Large intestine (tissue), 3 donors: ENCODE results near the gene PDIA5. TPM values are rescaled to one million over a fixed set of nuclear protein-coding genes. Genes with fewer than 3 reads are reported as not detected.
"Not testable (repeated sequence)": the region's sequence is repeated elsewhere in the genome, so short reads cannot be mapped to it uniquely, and the experiment has no call there.

Source experiments
- DNase-seq, 2 donors: peaks; one replicate each; pipeline versions ENCODE4 v3.0.0 to v3.0.0-alpha.2; 2013
- H3K27ac ChIP-seq: one replicate; pipeline ENCODE4 v1.5.1; 2013; ENCODE audit warnings: low read length
- H3K27me3 ChIP-seq: 2 replicates; pipeline ENCODE4 v1.6.1; 2013; ENCODE audit warnings: low read length; ENCODE audit not compliant: control insufficient read depth, insufficient read depth
- H3K36me3 ChIP-seq: 2 replicates; pipeline ENCODE4 v1.6.1; 2013; ENCODE audit warnings: low read length; ENCODE audit not compliant: control insufficient read depth, insufficient read depth
- H3K4me1 ChIP-seq: one replicate; pipeline ENCODE4 v1.6.1; 2013; ENCODE audit warnings: low read length; ENCODE audit not compliant: control insufficient read depth, insufficient read depth
- H3K4me3 ChIP-seq: one replicate; pipeline ENCODE4 v1.5.1; 2013; ENCODE audit warnings: low read length
- H3K9me3 ChIP-seq: one replicate; pipeline ENCODE4 v1.6.1; 2013; ENCODE audit warnings: mild to moderate bottlenecking, low read depth, low read length, moderate library complexity; ENCODE audit not compliant: control insufficient read depth
- WGBS: methylation state at CpG from one replicate; pipeline ENCODE4 v1.1.5; 2013; ENCODE audit warnings: low lambda C conversion rate; ENCODE audit not compliant: insufficient coverage; 5-methylcytosine and 5-hydroxymethylcytosine counted together
- polyA plus RNA-seq: library from polyadenylated mRNA; unstranded; fragments of 120-200 nt; gene quantifications from one replicate; pipeline ENCODE4 v1.2.1, GENCODE V29; 2013

PDIA5 gene
- polyA plus RNA-seq, 1 donor: 39.6 TPM

- DNase-seq: no peak
- H3K36me3 ChIP-seq: peaks cover 62% of the 10 kb centered on the region
- H3K27ac ChIP-seq: no peak overlapping the region
- WGBS: no CpG with 5 or more reads among the region's 10 CpGs
- H3K4me3 ChIP-seq: no peak overlapping the region
- H3K27me3 ChIP-seq: no peaks in the 10 kb centered on the region
- peaks cover 5% of the 10 kb centered on the region for H3K9me3 ChIP-seq
- H3K4me1 ChIP-seq: peaks cover 4% of the 10 kb centered on the region
Observed at GRCh38 chr3:123147754-123148535, 81.1 kb downstream of the PDIA5 start.

DNA sequence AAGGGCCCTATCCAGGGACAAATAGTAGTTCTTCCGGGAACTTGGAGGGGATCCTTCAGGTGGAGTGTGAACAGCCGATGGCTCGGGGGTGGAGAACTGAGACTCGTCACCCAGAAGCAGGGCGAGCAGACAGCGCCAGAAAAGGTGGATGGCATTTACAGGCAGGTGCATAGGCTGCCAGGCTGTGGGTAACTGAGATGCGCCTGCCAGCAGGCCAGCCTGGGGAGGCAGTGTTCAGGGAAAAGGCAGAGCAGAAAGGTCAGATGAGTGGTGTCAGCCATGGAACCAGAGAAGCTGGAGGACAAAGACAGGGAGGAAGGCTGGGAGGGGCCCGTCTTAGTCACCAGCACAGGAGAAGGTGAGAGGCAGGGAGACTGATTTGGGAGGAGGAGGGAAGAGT lies 81.9 kb downstream of the PDIA5 start:
- Histone ChIP-seq H3K36me3 (peaks cover 62% of the 10 kb centered on the region), H3K27me3 (no peaks in the 10 kb centered on the region), H3K4me3 (no peak overlapping the region), H3K27ac (no peak overlapping the region), H3K4me1 (no peaks in the 10 kb centered on the region), H3K9me3 (peaks cover 5% of the 10 kb centered on the region)
- no peak for DNase-seq
- WGBS: no CpG with 5 or more reads among the region's 8 CpGs

- no peak overlapping the region for H3K4me3 ChIP-seq
- no peak for DNase-seq
- H3K9me3 ChIP-seq: peaks cover 5% of the 10 kb centered on the region
- H3K36me3 ChIP-seq: peaks cover 64% of the 10 kb centered on the region
- no peak overlapping the region for H3K27ac ChIP-seq
- H3K27me3 ChIP-seq: no peaks in the 10 kb centered on the region
- 100% methylated on average over 1 of the region's 3 CpGs for WGBS
- H3K4me1 ChIP-seq: no peaks in the 10 kb centered on the region
Observed at GRCh38 chr3:123149525-123149924, 82.7 kb downstream of the PDIA5 start.

- WGBS: no CpG with 5 or more reads among the region's 15 CpGs
- Histone ChIP-seq H3K36me3 (peaks cover 67% of the 10 kb centered on the region), H3K4me1 (no peaks in the 10 kb centered on the region), H3K27ac (no peak overlapping the region), H3K27me3 (no peaks in the 10 kb centered on the region), H3K9me3 (peaks cover 5% of the 10 kb centered on the region), H3K4me3 (no peak overlapping the region)
- no peak for DNase-seq
Observed at GRCh38 chr3:123150449-123151215, 83.8 kb downstream of the PDIA5 start.

- peaks cover 5% of the 10 kb centered on the region for H3K9me3 ChIP-seq
- H3K27ac ChIP-seq: no peak overlapping the region
- DNase-seq: no peak
- no peaks in the 10 kb centered on the region for H3K27me3 ChIP-seq
- no peak overlapping the region for H3K4me3 ChIP-seq
- WGBS: no CpG with 5 or more reads among the region's 7 CpGs
- H3K36me3 ChIP-seq: peaks cover 67% of the 10 kb centered on the region
- no peaks in the 10 kb centered on the region for H3K4me1 ChIP-seq
Observed at GRCh38 chr3:123151251-123151705, 84.5 kb downstream of the PDIA5 start.

GRCh38 chr3:123151853-123152420 lies 85.1 kb downstream of the PDIA5 start:
- not testable (repeated sequence) for H3K4me1 ChIP-seq, H3K4me3 ChIP-seq, DNase-seq, H3K27ac ChIP-seq, H3K9me3 ChIP-seq, H3K27me3 ChIP-seq
- WGBS: 0% methylated on average over 1 of the region's 3 CpGs
- H3K36me3 ChIP-seq: peaks cover 68% of the 10 kb centered on the region

- Histone ChIP-seq H3K27me3 (no peaks in the 10 kb centered on the region), H3K36me3 (peaks cover 66% of the 10 kb centered on the region), H3K27ac (no peak overlapping the region), H3K9me3 (peaks cover 5% of the 10 kb centered on the region), H3K4me3 (no peak overlapping the region), H3K4me1 (no peaks in the 10 kb centered on the region)
- no CpG with 5 or more reads among the region's 3 CpGs for WGBS
- DNase-seq: no peak
Observed at GRCh38 chr3:123152687-123153086, 85.9 kb downstream of the PDIA5 start.

DNA sequence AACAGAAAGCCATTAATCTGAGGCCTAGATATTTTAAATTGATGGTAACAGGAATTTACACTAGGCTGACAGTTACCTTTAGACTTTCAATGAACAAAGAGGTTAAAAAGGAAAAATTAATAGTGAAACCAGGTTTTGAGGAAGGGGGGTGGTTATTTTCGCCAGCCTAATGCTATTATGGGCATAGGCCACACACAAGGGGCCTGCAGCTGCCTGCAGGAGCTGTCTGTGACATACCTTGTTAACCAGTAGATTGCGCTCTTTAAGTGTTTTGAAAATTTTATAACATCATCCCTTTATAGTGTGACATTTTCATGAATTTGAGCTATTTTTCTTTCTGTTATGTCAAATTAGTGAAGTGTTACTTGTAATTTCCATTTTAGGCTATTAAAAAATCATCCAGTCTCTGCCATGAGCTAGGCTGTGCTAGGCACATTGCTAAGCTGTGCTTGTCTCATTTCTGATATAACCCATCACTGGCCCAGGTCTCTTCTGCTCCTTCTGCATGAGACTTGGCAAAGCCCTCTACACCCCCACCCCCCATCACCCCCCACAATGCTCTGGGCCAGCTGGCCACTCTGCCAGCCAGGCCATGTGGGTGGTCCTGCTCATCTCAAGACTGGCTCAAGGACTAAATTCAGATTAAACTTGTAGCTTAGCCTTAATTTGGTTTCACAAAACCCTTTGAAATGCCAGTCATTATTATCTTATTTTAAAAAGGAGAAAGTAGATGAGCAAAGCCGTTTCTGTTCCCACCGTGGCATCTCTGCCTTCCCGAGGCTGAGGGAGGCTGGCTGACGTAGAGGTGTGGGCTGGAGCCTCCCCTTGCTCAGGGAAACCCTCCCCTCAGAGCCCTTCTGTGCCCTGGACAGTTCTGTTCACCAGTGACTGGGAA lies 86.5 kb downstream of the PDIA5 start:
- H3K36me3 ChIP-seq: peaks cover 67% of the 10 kb centered on the region
- no peak overlapping the region for H3K27ac ChIP-seq
- H3K4me3 ChIP-seq: no peak overlapping the region
- no CpG with 5 or more reads among the region's 6 CpGs for WGBS
- H3K4me1 ChIP-seq: no peaks in the 10 kb centered on the region
- no peak for DNase-seq
- H3K27me3 ChIP-seq: no peaks in the 10 kb centered on the region
- peaks cover 5% of the 10 kb centered on the region for H3K9me3 ChIP-seq

DNA sequence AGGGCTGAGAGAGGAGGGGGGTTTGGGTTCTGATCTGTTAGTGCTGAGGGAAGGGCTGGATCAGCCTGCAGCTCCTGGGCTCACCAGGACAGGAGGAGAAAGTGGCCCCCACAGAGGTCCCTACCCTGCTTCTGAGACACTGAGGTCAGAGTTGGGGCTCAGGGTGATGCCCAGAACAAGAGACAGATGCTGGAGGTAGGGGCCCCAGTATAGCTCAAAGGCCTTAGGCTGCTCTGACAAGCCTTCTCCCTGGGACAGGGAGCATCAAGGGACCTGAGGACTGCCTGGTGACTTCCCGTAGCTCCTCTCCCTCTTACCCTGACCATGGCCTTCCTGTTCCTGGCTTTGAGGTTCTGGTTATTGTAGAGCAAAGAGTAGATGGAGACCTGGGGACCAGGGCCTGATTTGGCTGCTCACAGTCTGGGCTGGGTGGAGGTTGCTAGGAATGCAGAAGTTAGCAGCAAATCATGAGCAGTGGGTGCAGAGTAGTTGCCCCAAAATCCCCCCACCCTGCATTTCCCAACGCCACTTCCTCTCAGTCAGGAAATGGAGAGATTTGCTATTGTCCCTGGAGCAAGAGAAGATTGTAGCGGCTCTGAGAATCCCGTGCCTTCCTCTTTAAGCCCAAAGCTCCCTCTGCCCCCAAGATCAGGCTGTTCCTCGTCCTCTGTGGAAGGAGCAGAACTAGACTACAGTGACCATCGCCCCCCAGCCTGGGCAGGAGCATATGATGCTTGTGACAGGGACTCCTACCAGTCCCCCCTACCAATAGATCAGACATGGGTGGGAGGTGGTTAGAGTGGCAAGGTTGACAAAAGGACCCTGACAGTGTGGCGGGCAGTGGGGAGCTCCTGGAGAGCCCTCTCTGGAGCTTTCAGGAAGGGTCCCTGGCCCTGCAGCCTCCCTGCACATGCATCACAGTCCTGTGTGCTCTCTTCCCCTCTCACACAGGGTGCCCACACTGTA lies 87.5 kb downstream of the PDIA5 start:
- H3K4me3 ChIP-seq: no peak overlapping the region
- peaks cover 5% of the 10 kb centered on the region for H3K9me3 ChIP-seq
- no CpG with 5 or more reads among the region's 7 CpGs for WGBS
- no peaks in the 10 kb centered on the region for H3K27me3 ChIP-seq
- no peak overlapping the region for H3K27ac ChIP-seq
- no peaks in the 10 kb centered on the region for H3K4me1 ChIP-seq
- peaks cover 65% of the 10 kb centered on the region for H3K36me3 ChIP-seq
- DNase-seq: no peak
